HepG2 (cell line): Measurements from ENCODE around the gene VAC14. TPM values are rescaled to one million over a fixed set of nuclear protein-coding genes. Genes with fewer than 3 reads are reported as not detected.

Source experiments
- DBP ChIP-seq: sonication (generic); formaldehyde crosslinking; IDR thresholded peaks from 2 replicates; pipeline ENCODE4 v1.4.0; 2020; ENCODE audit warnings: missing genetic modification reagents; ENCODE audit errors: not compliant biosample characterization
- NFAT5 ChIP-seq: sonication (generic); formaldehyde crosslinking; IDR thresholded peaks from 2 replicates; pipeline ENCODE4 v1.4.0; 2020; ENCODE audit warnings: missing genetic modification reagents
- PCBP1 ChIP-seq: fragments of 200-400 bp; formaldehyde crosslinking; IDR thresholded peaks from 2 replicates; pipeline ENCODE4 v1.6.1; 2017; ENCODE audit warnings: mild to moderate bottlenecking, low read depth, low read length, borderline replicate concordance
- PHF20 ChIP-seq: sonication (generic); formaldehyde crosslinking; IDR thresholded peaks from 2 replicates; pipeline ENCODE4 v1.5.0; 2020; ENCODE audit warnings: mild to moderate bottlenecking, missing genetic modification reagents
- REL ChIP-seq: sonication (generic); formaldehyde crosslinking; conservative IDR thresholded peaks from 2 replicates; pipeline ENCODE4 v1.8.0; 2022; ENCODE audit warnings: mild to moderate bottlenecking, missing genetic modification reagents, moderate library complexity
- SMARCC2 ChIP-seq: fragments of 450-650 bp; IDR thresholded peaks from 2 replicates; pipeline ENCODE4 v1.6.1; 2017; ENCODE audit warnings: antibody characterized with exemption, mild to moderate bottlenecking
- ZBTB38 ChIP-seq: sonication (generic); formaldehyde crosslinking; IDR thresholded peaks from 2 replicates; pipeline ENCODE4 v1.5.1; 2020; ENCODE audit warnings: mild to moderate bottlenecking, missing genetic modification reagents
- ZNF251 ChIP-seq: sonication (generic); formaldehyde crosslinking; IDR thresholded peaks from 2 replicates; pipeline ENCODE4 v1.9.0; 2021; ENCODE audit warnings: mild to moderate bottlenecking, missing genetic modification reagents
- ZNF709 ChIP-seq: sonication (generic); formaldehyde crosslinking; IDR thresholded peaks from 2 replicates; pipeline ENCODE4 v1.5.0; 2020; ENCODE audit warnings: mild to moderate bottlenecking, missing genetic modification reagents
- ZNF841 ChIP-seq: sonication (generic); formaldehyde crosslinking; IDR thresholded peaks from 2 replicates; pipeline ENCODE4 v1.8.1; 2023; ENCODE audit warnings: missing genetic modification reagents, borderline replicate concordance
- polyA plus RNA-seq, 8 experiments: library from polyadenylated mRNA; depleted of rRNA in 3 of 8; stranded (reverse) in 7 of 8; unstranded in 1 of 8; fragments of >200 nt; fragmentation: Illumina TruSeq in 4 of 8; extraction: Trizol in 4 of 8; gene quantifications; 2 replicates each; pipeline versions ENCODE4 v1.2.1 to v1.2.3, GENCODE V29; 2011 to 2016; ENCODE audit warnings: low read depth in 4 of 8, missing spikeins in 1 of 8, mixed read lengths in 1 of 8; ENCODE audit not compliant: insufficient read depth in 1 of 8
- total RNA-seq, 5 experiments: library from RNA; depleted of rRNA; stranded (reverse); fragments of >200 nt; fragmentation: Illumina TruSeq; extraction: Trizol; gene quantifications; 2 replicates each; pipeline ENCODE4 v1.2.3, GENCODE V29; 2016; ENCODE audit warnings: low read depth in 1 of 5
- TF ChIP-seq, protein P1 (sequence below): sonication (generic); formaldehyde crosslinking; IDR thresholded peaks from 2 replicates; pipeline ENCODE4 v1.5.0; 2020; ENCODE audit warnings: mild to moderate bottlenecking, missing genetic modification reagents
- TF ChIP-seq, protein P2 (sequence below): sonication (generic); formaldehyde crosslinking; conservative IDR thresholded peaks from 2 replicates; pipeline ENCODE4 v1.8.1; 2023; ENCODE audit warnings: missing genetic modification reagents
- TF ChIP-seq, protein P3 (sequence below): sonication (generic); formaldehyde crosslinking; IDR thresholded peaks from 2 replicates; pipeline ENCODE4 v1.4.0; 2020; ENCODE audit warnings: missing genetic modification reagents, borderline replicate concordance

Gene VAC14
- total and polyA plus RNA-seq, 2 of the 13 experiments (the other 11 are each of a cell fraction or from before 2014, with no cell fraction given): 23.5 to 24.6 TPM

- no peak for TF ChIP-seq NFAT5 (CRISPR knock-in tag)
- no peak for TF ChIP-seq ZNF709 (CRISPR knock-in tag)
- no peak for TF ChIP-seq SMARCC2
- TF ChIP-seq, protein P1, sequence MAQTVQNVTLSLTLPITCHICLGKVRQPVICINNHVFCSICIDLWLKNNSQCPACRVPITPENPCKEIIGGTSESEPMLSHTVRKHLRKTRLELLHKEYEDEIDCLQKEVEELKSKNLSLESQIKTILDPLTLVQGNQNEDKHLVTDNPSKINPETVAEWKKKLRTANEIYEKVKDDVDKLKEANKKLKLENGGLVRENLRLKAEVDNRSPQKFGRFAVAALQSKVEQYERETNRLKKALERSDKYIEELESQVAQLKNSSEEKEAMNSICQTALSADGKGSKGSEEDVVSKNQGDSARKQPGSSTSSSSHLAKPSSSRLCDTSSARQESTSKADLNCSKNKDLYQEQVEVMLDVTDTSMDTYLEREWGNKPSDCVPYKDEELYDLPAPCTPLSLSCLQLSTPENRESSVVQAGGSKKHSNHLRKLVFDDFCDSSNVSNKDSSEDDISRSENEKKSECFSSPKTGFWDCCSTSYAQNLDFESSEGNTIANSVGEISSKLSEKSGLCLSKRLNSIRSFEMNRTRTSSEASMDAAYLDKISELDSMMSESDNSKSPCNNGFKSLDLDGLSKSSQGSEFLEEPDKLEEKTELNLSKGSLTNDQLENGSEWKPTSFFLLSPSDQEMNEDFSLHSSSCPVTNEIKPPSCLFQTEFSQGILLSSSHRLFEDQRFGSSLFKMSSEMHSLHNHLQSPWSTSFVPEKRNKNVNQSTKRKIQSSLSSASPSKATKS (CRISPR knock-in tag): no peak
- TF ChIP-seq REL (CRISPR knock-in tag): 0 out of 2 replicates have a peak, but pooled peaks have one; percentile 12
- TF ChIP-seq, protein P2, sequence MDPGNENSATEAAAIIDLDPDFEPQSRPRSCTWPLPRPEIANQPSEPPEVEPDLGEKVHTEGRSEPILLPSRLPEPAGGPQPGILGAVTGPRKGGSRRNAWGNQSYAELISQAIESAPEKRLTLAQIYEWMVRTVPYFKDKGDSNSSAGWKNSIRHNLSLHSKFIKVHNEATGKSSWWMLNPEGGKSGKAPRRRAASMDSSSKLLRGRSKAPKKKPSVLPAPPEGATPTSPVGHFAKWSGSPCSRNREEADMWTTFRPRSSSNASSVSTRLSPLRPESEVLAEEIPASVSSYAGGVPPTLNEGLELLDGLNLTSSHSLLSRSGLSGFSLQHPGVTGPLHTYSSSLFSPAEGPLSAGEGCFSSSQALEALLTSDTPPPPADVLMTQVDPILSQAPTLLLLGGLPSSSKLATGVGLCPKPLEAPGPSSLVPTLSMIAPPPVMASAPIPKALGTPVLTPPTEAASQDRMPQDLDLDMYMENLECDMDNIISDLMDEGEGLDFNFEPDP (CRISPR knock-in tag): no peak
- TF ChIP-seq ZBTB38 (CRISPR knock-in tag): peak; percentile 44; the same call in 1 of the 2 replicates
- no peak for TF ChIP-seq PCBP1
- TF ChIP-seq, protein P3, sequence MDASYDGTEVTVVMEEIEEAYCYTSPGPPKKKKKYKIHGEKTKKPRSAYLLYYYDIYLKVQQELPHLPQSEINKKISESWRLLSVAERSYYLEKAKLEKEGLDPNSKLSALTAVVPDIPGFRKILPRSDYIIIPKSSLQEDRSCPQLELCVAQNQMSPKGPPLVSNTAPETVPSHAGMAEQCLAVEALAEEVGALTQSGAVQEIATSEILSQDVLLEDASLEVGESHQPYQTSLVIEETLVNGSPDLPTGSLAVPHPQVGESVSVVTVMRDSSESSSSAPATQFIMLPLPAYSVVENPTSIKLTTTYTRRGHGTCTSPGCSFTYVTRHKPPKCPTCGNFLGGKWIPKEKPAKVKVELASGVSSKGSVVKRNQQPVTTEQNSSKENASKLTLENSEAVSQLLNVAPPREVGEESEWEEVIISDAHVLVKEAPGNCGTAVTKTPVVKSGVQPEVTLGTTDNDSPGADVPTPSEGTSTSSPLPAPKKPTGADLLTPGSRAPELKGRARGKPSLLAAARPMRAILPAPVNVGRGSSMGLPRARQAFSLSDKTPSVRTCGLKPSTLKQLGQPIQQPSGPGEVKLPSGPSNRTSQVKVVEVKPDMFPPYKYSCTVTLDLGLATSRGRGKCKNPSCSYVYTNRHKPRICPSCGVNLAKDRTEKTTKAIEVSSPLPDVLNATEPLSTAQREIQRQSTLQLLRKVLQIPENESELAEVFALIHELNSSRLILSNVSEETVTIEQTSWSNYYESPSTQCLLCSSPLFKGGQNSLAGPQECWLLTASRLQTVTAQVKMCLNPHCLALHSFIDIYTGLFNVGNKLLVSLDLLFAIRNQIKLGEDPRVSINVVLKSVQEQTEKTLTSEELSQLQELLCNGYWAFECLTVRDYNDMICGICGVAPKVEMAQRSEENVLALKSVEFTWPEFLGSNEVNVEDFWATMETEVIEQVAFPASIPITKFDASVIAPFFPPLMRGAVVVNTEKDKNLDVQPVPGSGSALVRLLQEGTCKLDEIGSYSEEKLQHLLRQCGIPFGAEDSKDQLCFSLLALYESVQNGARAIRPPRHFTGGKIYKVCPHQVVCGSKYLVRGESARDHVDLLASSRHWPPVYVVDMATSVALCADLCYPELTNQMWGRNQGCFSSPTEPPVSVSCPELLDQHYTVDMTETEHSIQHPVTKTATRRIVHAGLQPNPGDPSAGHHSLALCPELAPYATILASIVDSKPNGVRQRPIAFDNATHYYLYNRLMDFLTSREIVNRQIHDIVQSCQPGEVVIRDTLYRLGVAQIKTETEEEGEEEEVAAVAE (CRISPR knock-in tag): no peak
- TF ChIP-seq ZNF251: no peak
- TF ChIP-seq PHF20: 0 out of 2 replicates have a peak, but pooled peaks have one; percentile 16
- TF ChIP-seq ZNF841: no peak
- no peak for TF ChIP-seq DBP (CRISPR knock-in tag)
Observed at GRCh38 chr16:70725912-70726828, 74.8 kb downstream of the VAC14 start (continued).
